LNCaP clone FGC (cell line): ENCODE measurements around the gene CLSTN2.

Source experiments
- DNase-seq: peaks from one replicate; pipeline ENCODE4 v3.0.0-alpha.2; 2011; ENCODE audit warnings: low read depth
- H3K4me3 ChIP-seq: 2 replicates; pipeline ENCODE4 v1.5.1; 2011; ENCODE audit warnings: mild to moderate bottlenecking, low read depth, low read length, control low read depth
- TF ChIP-seq, protein P1 (sequence below): IDR thresholded peaks from 2 replicates; pipeline ENCODE4 v1.5.1; 2012; ENCODE audit warnings: mild to moderate bottlenecking; ENCODE audit not compliant: control insufficient read depth, insufficient read depth; ENCODE audit errors: extremely low read depth

The CLSTN2 gene

GRCh38 chr3:140056047-140056446, 121.1 kb downstream of the CLSTN2 start:
- TF ChIP-seq, protein P1, sequence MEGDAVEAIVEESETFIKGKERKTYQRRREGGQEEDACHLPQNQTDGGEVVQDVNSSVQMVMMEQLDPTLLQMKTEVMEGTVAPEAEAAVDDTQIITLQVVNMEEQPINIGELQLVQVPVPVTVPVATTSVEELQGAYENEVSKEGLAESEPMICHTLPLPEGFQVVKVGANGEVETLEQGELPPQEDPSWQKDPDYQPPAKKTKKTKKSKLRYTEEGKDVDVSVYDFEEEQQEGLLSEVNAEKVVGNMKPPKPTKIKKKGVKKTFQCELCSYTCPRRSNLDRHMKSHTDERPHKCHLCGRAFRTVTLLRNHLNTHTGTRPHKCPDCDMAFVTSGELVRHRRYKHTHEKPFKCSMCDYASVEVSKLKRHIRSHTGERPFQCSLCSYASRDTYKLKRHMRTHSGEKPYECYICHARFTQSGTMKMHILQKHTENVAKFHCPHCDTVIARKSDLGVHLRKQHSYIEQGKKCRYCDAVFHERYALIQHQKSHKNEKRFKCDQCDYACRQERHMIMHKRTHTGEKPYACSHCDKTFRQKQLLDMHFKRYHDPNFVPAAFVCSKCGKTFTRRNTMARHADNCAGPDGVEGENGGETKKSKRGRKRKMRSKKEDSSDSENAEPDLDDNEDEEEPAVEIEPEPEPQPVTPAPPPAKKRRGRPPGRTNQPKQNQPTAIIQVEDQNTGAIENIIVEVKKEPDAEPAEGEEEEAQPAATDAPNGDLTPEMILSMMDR = no peak
- H3K4me3 ChIP-seq = no peak overlapping the region
- DNase-seq = no peak

DNA sequence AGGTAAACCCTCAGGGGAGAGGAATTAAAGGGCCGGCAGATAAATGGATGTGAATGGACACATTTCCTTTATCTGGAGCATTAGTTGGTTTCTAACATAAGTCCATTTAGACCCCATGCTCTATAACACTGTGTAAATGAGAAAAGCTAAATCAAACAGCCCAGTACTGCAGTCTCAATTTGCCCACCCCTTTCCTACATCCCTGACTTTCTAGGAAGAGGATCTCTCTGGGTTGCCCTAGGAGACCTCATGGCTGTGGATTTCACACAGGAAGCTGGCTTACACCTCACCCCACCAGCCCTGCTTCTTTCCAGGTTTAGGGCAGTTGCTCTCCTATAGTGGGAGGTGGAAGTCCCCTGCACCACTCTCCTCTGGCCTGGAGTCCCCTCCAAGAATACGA, 126.2 kb downstream of the CLSTN2 start:
- H3K4me3 ChIP-seq = no peak overlapping the region
- TF ChIP-seq, protein P1 = no peak
- DNase-seq = no peak

GRCh38 chr3:140062461-140062860, 127.5 kb downstream of the CLSTN2 start:
- TF ChIP-seq, protein P1 = no peak
- DNase-seq = no peak
- H3K4me3 ChIP-seq = no peak overlapping the region

DNA sequence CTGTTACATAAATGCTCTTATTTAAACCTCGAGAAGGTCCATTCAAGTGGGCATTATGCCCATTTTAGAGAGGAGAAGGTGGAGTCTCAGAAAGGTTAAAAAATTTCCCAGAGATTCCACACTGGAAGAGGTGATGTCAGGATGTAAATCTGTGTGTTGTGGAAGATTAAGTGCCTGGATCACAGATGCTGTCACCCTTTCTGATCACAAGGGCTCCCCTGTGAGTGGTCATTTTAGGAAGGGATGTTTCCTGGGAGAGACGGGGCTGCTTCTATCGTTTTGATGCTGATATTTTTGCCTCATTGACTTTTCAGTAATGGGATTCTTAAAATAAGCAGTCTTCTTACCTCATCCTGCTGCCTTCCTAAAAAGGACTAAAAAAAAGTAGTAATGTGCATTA, 132.5 kb downstream of the CLSTN2 start:
- no peak overlapping the region for H3K4me3 ChIP-seq
- no peak for DNase-seq
- TF ChIP-seq, protein P1 = no peak

- TF ChIP-seq, protein P1 = no peak
- H3K4me3 ChIP-seq = no peak overlapping the region
- DNase-seq = no peak
Observed at GRCh38 chr3:140068494-140069017, 133.6 kb downstream of the CLSTN2 start.

- no peak for DNase-seq
- TF ChIP-seq, protein P1 = no peak
- H3K4me3 ChIP-seq = no peak overlapping the region
Observed at GRCh38 chr3:140073278-140074045, 138.5 kb downstream of the CLSTN2 start.

- DNase-seq = no peak
- H3K4me3 ChIP-seq = no peak overlapping the region
- TF ChIP-seq, protein P1 = no peak
Observed at GRCh38 chr3:140076552-140076951, 141.6 kb downstream of the CLSTN2 start.
